GM12878 (cell line): ENCODE results near the gene SHOC1.

Experiments used
- BACH1 ChIP-seq: fragments of 450-650 bp; IDR thresholded peaks from 2 replicates; pipeline ENCODE4 v1.6.1; 2017; ENCODE audit warnings: mild to moderate bottlenecking, borderline replicate concordance
- CREM ChIP-seq: IDR thresholded peaks from 2 replicates; pipeline ENCODE4 v1.6.1; 2014; ENCODE audit warnings: antibody characterized with exemption, low read depth
- SMC3 ChIP-seq: IDR thresholded peaks from 2 replicates; pipeline ENCODE4 v1.6.1; 2011; ENCODE audit warnings: low read length, improper control_type of control experiment, borderline replicate concordance
- YY1 ChIP-seq: IDR thresholded peaks from 2 replicates; pipeline ENCODE4 v1.6.1; 2011; ENCODE audit warnings: low read depth, mild to moderate bottlenecking, low read length
- TF ChIP-seq, protein P1 (sequence below), 3 experiments: IDR thresholded peaks in 2 of 3; conservative IDR thresholded peaks in 1 of 3; 2 replicates each; pipeline ENCODE4 v1.5.1; 2011; ENCODE audit warnings: low read depth in 3 of 3, low read length in 3 of 3, mild to moderate bottlenecking in 3 of 3, control low read depth in 2 of 3, moderate library complexity in 2 of 3, inconsistent platforms in 1 of 3, mixed read lengths in 1 of 3; ENCODE audit not compliant: control insufficient read depth in 2 of 3, insufficient read depth in 1 of 3; ENCODE audit errors: extremely low read depth in 1 of 3

GRCh38 chr9:111810908-111811307, 16.2 kb upstream of the SHOC1 start:
- TF ChIP-seq, protein P1, sequence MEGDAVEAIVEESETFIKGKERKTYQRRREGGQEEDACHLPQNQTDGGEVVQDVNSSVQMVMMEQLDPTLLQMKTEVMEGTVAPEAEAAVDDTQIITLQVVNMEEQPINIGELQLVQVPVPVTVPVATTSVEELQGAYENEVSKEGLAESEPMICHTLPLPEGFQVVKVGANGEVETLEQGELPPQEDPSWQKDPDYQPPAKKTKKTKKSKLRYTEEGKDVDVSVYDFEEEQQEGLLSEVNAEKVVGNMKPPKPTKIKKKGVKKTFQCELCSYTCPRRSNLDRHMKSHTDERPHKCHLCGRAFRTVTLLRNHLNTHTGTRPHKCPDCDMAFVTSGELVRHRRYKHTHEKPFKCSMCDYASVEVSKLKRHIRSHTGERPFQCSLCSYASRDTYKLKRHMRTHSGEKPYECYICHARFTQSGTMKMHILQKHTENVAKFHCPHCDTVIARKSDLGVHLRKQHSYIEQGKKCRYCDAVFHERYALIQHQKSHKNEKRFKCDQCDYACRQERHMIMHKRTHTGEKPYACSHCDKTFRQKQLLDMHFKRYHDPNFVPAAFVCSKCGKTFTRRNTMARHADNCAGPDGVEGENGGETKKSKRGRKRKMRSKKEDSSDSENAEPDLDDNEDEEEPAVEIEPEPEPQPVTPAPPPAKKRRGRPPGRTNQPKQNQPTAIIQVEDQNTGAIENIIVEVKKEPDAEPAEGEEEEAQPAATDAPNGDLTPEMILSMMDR (IDR thresholded peaks at IDR 0.05 in 2 of 3, conservative IDR thresholded peaks at IDR 0.05 in 1 of 3; ENCODE audit: control insufficient read depth in 2 of 3, extremely low read depth in 1 of 3, insufficient read depth in 1 of 3, low read depth in 3 of 3, low read length in 3 of 3): no peak
- TF ChIP-seq SMC3 (no peak), BACH1 (no peak), CREM (no peak), YY1 (no peak)
